HepG2 (cell line): Measurements from ENCODE around the gene UROS. TPM values are rescaled to one million over a fixed set of nuclear protein-coding genes. Genes with fewer than 3 reads are reported as not detected.

ENCODE experiments used
- ATAC-seq: fragments of 200-7000 bp; cut with Tn5 transposase; 3 replicates; pipeline ENCODE4 v1.9.1; 2020; ENCODE audit warnings: mild to moderate bottlenecking, moderate library complexity
- BruUV-seq: library from RNA; stranded (reverse); fragments of 400-500 nt; replicated peaks from 2 replicates; lab custom pipeline; 2021; lab: Mats Ljungman, UMichigan
- CTCF ChIA-PET: fragments of 300-600 bp; formaldehyde crosslinking; extraction: SDS; loops from one replicate; lab custom pipeline; 2021; ENCODE audit warnings: low total read pairs, inconsistent platforms, low intra/inter-chr PET ratio; lab: Yijun Ruan, JAX
- POLR2A ChIA-PET: fragments of 350-600 bp; sonication (Branson Sonifier 250); formaldehyde crosslinking; loops from one replicate; lab custom pipeline; 2020; ENCODE audit warnings: antibody characterized with exemption, inconsistent platforms; lab: Yijun Ruan, JAX
- DNase-seq: peaks from one replicate; pipeline ENCODE4 v3.0.0-alpha.2; 2015; ENCODE audit warnings: low spot score
- FAIRE-seq: peaks from 3 replicates; lab custom pipeline; 2011; peaks lifted over from hg19 to GRCh38; lab: Jason Lieb, UNC
- H2AFZ ChIP-seq: one replicate; pipeline ENCODE4 v1.6.1; 2011; ENCODE audit warnings: low read length, inconsistent platforms
- H3K27ac ChIP-seq: fragments of 300-600 bp; 3 replicates; pipeline ENCODE4 v1.8.0; 2011; ENCODE audit warnings: mixed run types, mild to moderate bottlenecking, mixed read lengths, low read length, inconsistent platforms; ENCODE audit not compliant: insufficient read depth; ENCODE audit errors: extremely low read length
- H3K27me3 ChIP-seq, 2 experiments: fragments of 200-600 bp in 1 of 2; 2 replicates in 1 of 2; 3 replicates in 1 of 2; pipeline versions ENCODE4 v1.6.0 to v1.8.0; 2011; ENCODE audit warnings: low read length in 2 of 2, mild to moderate bottlenecking in 2 of 2, moderate library complexity in 2 of 2, inconsistent platforms in 1 of 2; ENCODE audit not compliant: insufficient read depth in 2 of 2, control insufficient read depth in 1 of 2
- H3K36me3 ChIP-seq, 2 experiments: fragments of 200-600 bp in 1 of 2; replicated peaks in 1 of 2; 2 replicates in 1 of 2; 3 replicates in 1 of 2; pipeline versions ENCODE4 v1.5.1 to v1.8.0; 2011; ENCODE audit warnings: low read length in 2 of 2, inconsistent platforms in 1 of 2; ENCODE audit not compliant: insufficient read depth in 2 of 2, control insufficient read depth in 1 of 2
- H3K4me1 ChIP-seq: 2 replicates; pipeline ENCODE4 v1.5.1; 2012; ENCODE audit warnings: low read length, inconsistent platforms; ENCODE audit not compliant: insufficient read depth
- H3K4me2 ChIP-seq: 2 replicates; pipeline ENCODE4 v1.6.0; 2011; ENCODE audit warnings: low read depth, low read length, inconsistent platforms
- H3K4me3 ChIP-seq, 3 experiments: fragments of 200-600 bp in 1 of 3; sonication (generic), shearing (Covaris generic) in 1 of 3; replicated peaks in 1 of 3; 2 replicates each; pipeline ENCODE4 v1.5.1; 2011 to 2016; ENCODE audit warnings: low read length in 3 of 3, inconsistent platforms in 2 of 3, low read depth in 2 of 3, mild to moderate bottlenecking in 2 of 3, control low read depth in 1 of 3, mixed read lengths in 1 of 3; ENCODE audit not compliant: insufficient read depth in 1 of 3
- H3K79me2 ChIP-seq: one replicate; pipeline ENCODE4 v1.6.1; 2011; ENCODE audit warnings: low read length, inconsistent platforms; ENCODE audit not compliant: insufficient read depth
- H3K9ac ChIP-seq: 2 replicates; pipeline ENCODE4 v1.6.0; 2011; ENCODE audit warnings: mild to moderate bottlenecking, low read depth, low read length, inconsistent platforms; ENCODE audit not compliant: insufficient read depth
- H3K9me3 ChIP-seq: 2 replicates; pipeline ENCODE4 v1.5.1; 2012; ENCODE audit warnings: mild to moderate bottlenecking, low read length
- H4K20me1 ChIP-seq: 2 replicates; pipeline ENCODE4 v1.6.0; 2011; ENCODE audit warnings: inconsistent platforms, mild to moderate bottlenecking, low read length, moderate library complexity; ENCODE audit not compliant: insufficient read depth
- DZIP1 ChIP-seq: sonication (generic); formaldehyde crosslinking; IDR thresholded peaks from 2 replicates; pipeline ENCODE4 v1.5.0; 2020; ENCODE audit warnings: mild to moderate bottlenecking, missing genetic modification reagents
- JDP2 ChIP-seq: sonication (generic); formaldehyde crosslinking; IDR thresholded peaks from 2 replicates; pipeline ENCODE4 v1.8.1; 2022; ENCODE audit warnings: missing genetic modification reagents, borderline replicate concordance
- MED8 ChIP-seq: sonication (generic); formaldehyde crosslinking; IDR thresholded peaks from 2 replicates; pipeline ENCODE4 v1.8.1; 2023; ENCODE audit warnings: mild to moderate bottlenecking, missing genetic modification reagents; ENCODE audit not compliant: insufficient replicate concordance
- NPAS2 ChIP-seq: sonication (generic); formaldehyde crosslinking; IDR thresholded peaks from 2 replicates; pipeline ENCODE4 v1.8.0; 2022; ENCODE audit warnings: mild to moderate bottlenecking, missing genetic modification reagents, borderline replicate concordance
- PAXIP1 ChIP-seq: sonication (generic); formaldehyde crosslinking; conservative IDR thresholded peaks from 2 replicates; pipeline ENCODE4 v1.4.0; 2020; ENCODE audit warnings: mild to moderate bottlenecking, missing genetic modification reagents, moderate library complexity
- RXRA ChIP-seq: sonication (generic); formaldehyde crosslinking; IDR thresholded peaks from 2 replicates; pipeline ENCODE4 v1.5.1; 2020; ENCODE audit warnings: missing genetic modification reagents
- SKI ChIP-seq: fragments of 450-650 bp; IDR thresholded peaks from one replicate; pipeline ENCODE4 v1.6.1; 2018; ENCODE audit warnings: mild to moderate bottlenecking; ENCODE audit not compliant: partially characterized antibody
- THAP11 ChIP-seq: IDR thresholded peaks from 2 replicates; pipeline ENCODE4 v1.6.1; 2016; ENCODE audit warnings: missing biosample characterization, missing genetic modification reagents
- ZFP36L2 ChIP-seq: sonication (generic); formaldehyde crosslinking; IDR thresholded peaks from 2 replicates; pipeline ENCODE4 v1.4.0; 2020; ENCODE audit warnings: missing genetic modification reagents
- ZNF574 ChIP-seq: sonication (generic); formaldehyde crosslinking; IDR thresholded peaks from 2 replicates; pipeline ENCODE4 v1.4.0; 2020; ENCODE audit warnings: missing genetic modification reagents
- ZNF589 ChIP-seq: sonication (generic); formaldehyde crosslinking; conservative IDR thresholded peaks from 2 replicates; pipeline ENCODE4 v1.8.0; 2022; ENCODE audit warnings: mild to moderate bottlenecking, moderate library complexity, missing genetic modification reagents
- ZNF713 ChIP-seq: sonication (generic); formaldehyde crosslinking; IDR thresholded peaks from 2 replicates; pipeline ENCODE4 v1.4.0; 2020; ENCODE audit warnings: mild to moderate bottlenecking, missing genetic modification reagents
- ZNF766 ChIP-seq: sonication (generic); formaldehyde crosslinking; IDR thresholded peaks from 2 replicates; pipeline ENCODE4 v1.5.0; 2020; ENCODE audit warnings: missing genetic modification reagents, borderline replicate concordance
- ZNF775 ChIP-seq: sonication (generic); formaldehyde crosslinking; IDR thresholded peaks from 2 replicates; pipeline ENCODE4 v1.4.0; 2020; ENCODE audit warnings: missing genetic modification reagents, mild to moderate bottlenecking, moderate library complexity, borderline replicate concordance
- WGBS: methylation state at CpG from one replicate; pipeline ENCODE4 v1.1.6; 2017; ENCODE audit warnings: low lambda C conversion rate; 5-methylcytosine and 5-hydroxymethylcytosine counted together
- in situ Hi-C: cut with HindIII; loops from 2 replicates; pipeline ENCODE4 v1.10.0; 2017; ENCODE audit warnings: low pct_unique_long_range_greater_than_20kb; ENCODE audit not compliant: extremely low pct_ligation_motif_present
- intact Hi-C: fragments of 100-400 bp; cut with micrococcal nuclease; formaldehyde crosslinking; loops from one replicate; pipeline ENCODE4 v1.10.0; 2022; ENCODE audit not compliant: unreplicated experiment
- polyA plus RNA-seq, 8 experiments: library from polyadenylated mRNA; depleted of rRNA in 3 of 8; stranded (reverse) in 7 of 8; unstranded in 1 of 8; fragments of >200 nt; fragmentation: Illumina TruSeq in 4 of 8; extraction: Trizol in 4 of 8; gene quantifications; 2 replicates each; pipeline versions ENCODE4 v1.2.1 to v1.2.3, GENCODE V29; 2011 to 2016; ENCODE audit warnings: low read depth in 4 of 8, missing spikeins in 1 of 8, mixed read lengths in 1 of 8; ENCODE audit not compliant: insufficient read depth in 1 of 8
- total RNA-seq, 5 experiments: library from RNA; depleted of rRNA; stranded (reverse); fragments of >200 nt; fragmentation: Illumina TruSeq; extraction: Trizol; gene quantifications; 2 replicates each; pipeline ENCODE4 v1.2.3, GENCODE V29; 2016; ENCODE audit warnings: low read depth in 1 of 5

UROS gene
- total and polyA plus RNA-seq, 2 of the 13 experiments (the other 11 are each of a cell fraction or from before 2014, with no cell fraction given) = 14.8 to 49.9 TPM

GRCh38 chr10:125783408-125783807 lies 39.6 kb downstream of the UROS start (continued):
- TF ChIP-seq ZFP36L2 (CRISPR knock-in tag) = no peak
- TF ChIP-seq ZNF574 (CRISPR knock-in tag) = no peak
- TF ChIP-seq THAP11 (CRISPR knock-in tag) = no peak
- no peak for TF ChIP-seq ZNF589
- TF ChIP-seq ZNF766 (CRISPR knock-in tag) = no peak

GRCh38 chr10:125782616-125783015 lies 40.4 kb downstream of the UROS start:
- H3K79me2 ChIP-seq = no peaks in the 10 kb centered on the region
- no peak for ATAC-seq
- FAIRE-seq = no peak
- H4K20me1 ChIP-seq = no peaks in the 10 kb centered on the region
- BruUV-seq = no TSS peak
- no peaks in the 10 kb centered on the region for H3K9me3 ChIP-seq
- POLR2A ChIA-PET = no interaction called here
- H3K9ac ChIP-seq = no peak overlapping the region
- 67% methylated on average over 9 of the region's 11 CpGs for WGBS
- intact Hi-C loops = no loop called here
- CTCF ChIA-PET = no interaction called here
- in situ Hi-C loops = no loop called here
- H3K27ac ChIP-seq = no peak overlapping the region
- H3K27me3 ChIP-seq = no peaks in the 10 kb centered on the region; a peak in 2 of 5 replicates
- no peak overlapping the region for H3K4me3 ChIP-seq
- TF ChIP-seq ZNF713 (CRISPR knock-in tag) = no peak
- no peak for TF ChIP-seq DZIP1 (CRISPR knock-in tag)
- TF ChIP-seq MED8 = no peak
- no peak for TF ChIP-seq NPAS2
- TF ChIP-seq RXRA (CRISPR knock-in tag) = no peak
- no peak for TF ChIP-seq SKI
- TF ChIP-seq ZNF775 (CRISPR knock-in tag) = no peak
- TF ChIP-seq JDP2 = no peak
- TF ChIP-seq PAXIP1 (CRISPR knock-in tag) = no peak
- no peak overlapping the region for H3K4me2 ChIP-seq
- no peak for DNase-seq
- no peaks in the 10 kb centered on the region for H3K36me3 ChIP-seq
- H3K4me1 ChIP-seq = peaks cover 29% of the 10 kb centered on the region
- no peak overlapping the region for H2AFZ ChIP-seq
